HepG2 (cell line): ENCODE measurements around the gene DUSP16. TPM values are rescaled to one million over a fixed set of nuclear protein-coding genes. Genes with fewer than 3 reads are reported as not detected.

ENCODE experiments used
- BRD4 ChIP-seq: sonication (generic); formaldehyde crosslinking; IDR thresholded peaks from 2 replicates; pipeline ENCODE4 v1.4.0; 2020; ENCODE audit warnings: missing genetic modification reagents
- CERS6 ChIP-seq: sonication (generic); formaldehyde crosslinking; IDR thresholded peaks from 2 replicates; pipeline ENCODE4 v1.5.0; 2020; ENCODE audit warnings: missing genetic modification reagents
- LCORL ChIP-seq, 2 experiments: fragments of 450-650 bp in 1 of 2; sonication (generic) in 1 of 2; formaldehyde crosslinking in 1 of 2; IDR thresholded peaks; 2 replicates each; pipeline versions ENCODE4 v1.5.0 to v1.6.1; 2017 to 2020; ENCODE audit warnings: antibody characterized with exemption in 1 of 2, missing genetic modification reagents in 1 of 2
- NFIC ChIP-seq: IDR thresholded peaks from 2 replicates; pipeline ENCODE4 v1.6.1; 2012; ENCODE audit warnings: mild to moderate bottlenecking, low read length, inconsistent platforms
- PHF20 ChIP-seq: sonication (generic); formaldehyde crosslinking; IDR thresholded peaks from 2 replicates; pipeline ENCODE4 v1.5.0; 2020; ENCODE audit warnings: mild to moderate bottlenecking, missing genetic modification reagents
- POLR2AphosphoS2 ChIP-seq: IDR thresholded peaks from 2 replicates; pipeline ENCODE4 v1.6.1; 2011; ENCODE audit warnings: low read depth, low read length, improper control_type of control experiment
- RARA ChIP-seq: IDR thresholded peaks from 2 replicates; pipeline ENCODE4 v1.6.1; 2016; ENCODE audit warnings: missing genetic modification reagents, missing compliant biosample characterization
- SIX4 ChIP-seq: sonication (generic); formaldehyde crosslinking; IDR thresholded peaks from 2 replicates; pipeline ENCODE4 v1.4.0; 2020; ENCODE audit warnings: missing genetic modification reagents
- ZEB1 ChIP-seq: IDR thresholded peaks from 2 replicates; pipeline ENCODE4 v1.6.1; 2012; ENCODE audit warnings: mild to moderate bottlenecking, low read depth, inconsistent platforms; ENCODE audit not compliant: insufficient replicate concordance
- ZKSCAN1 ChIP-seq: fragments of 150-350 bp; IDR thresholded peaks from 2 replicates; pipeline ENCODE4 v1.6.1; 2014; ENCODE audit warnings: low read length
- ZKSCAN8 ChIP-seq: IDR thresholded peaks from 2 replicates; pipeline ENCODE4 v1.6.1; 2016; ENCODE audit warnings: borderline replicate concordance, missing genetic modification reagents, missing compliant biosample characterization
- ZNF260 ChIP-seq: sonication (generic); formaldehyde crosslinking; IDR thresholded peaks from 2 replicates; pipeline ENCODE4 v1.4.0; 2020; ENCODE audit warnings: missing genetic modification reagents, low read depth, mild to moderate bottlenecking, borderline replicate concordance
- ZNF44 ChIP-seq: sonication (generic); formaldehyde crosslinking; IDR thresholded peaks from 2 replicates; pipeline ENCODE4 v1.5.1; 2020; ENCODE audit warnings: mild to moderate bottlenecking, missing genetic modification reagents
- ZNF607 ChIP-seq: sonication (generic); formaldehyde crosslinking; IDR thresholded peaks from 2 replicates; pipeline ENCODE4 v1.5.1; 2020; ENCODE audit warnings: missing genetic modification reagents, mild to moderate bottlenecking, borderline replicate concordance
- ZNF720 ChIP-seq: sonication (generic); formaldehyde crosslinking; IDR thresholded peaks from 2 replicates; pipeline ENCODE4 v1.4.0; 2020; ENCODE audit warnings: missing genetic modification reagents
- polyA plus RNA-seq, 8 experiments: library from polyadenylated mRNA; depleted of rRNA in 3 of 8; stranded (reverse) in 7 of 8; unstranded in 1 of 8; fragments of >200 nt; fragmentation: Illumina TruSeq in 4 of 8; extraction: Trizol in 4 of 8; gene quantifications; 2 replicates each; pipeline versions ENCODE4 v1.2.1 to v1.2.3, GENCODE V29; 2011 to 2016; ENCODE audit warnings: low read depth in 4 of 8, missing spikeins in 1 of 8, mixed read lengths in 1 of 8; ENCODE audit not compliant: insufficient read depth in 1 of 8
- total RNA-seq, 5 experiments: library from RNA; depleted of rRNA; stranded (reverse); fragments of >200 nt; fragmentation: Illumina TruSeq; extraction: Trizol; gene quantifications; 2 replicates each; pipeline ENCODE4 v1.2.3, GENCODE V29; 2016; ENCODE audit warnings: low read depth in 1 of 5
- TF ChIP-seq, protein P1 (sequence below): IDR thresholded peaks from 2 replicates; pipeline ENCODE4 v1.4.0; 2020; ENCODE audit warnings: mild to moderate bottlenecking, missing genetic modification reagents
- TF ChIP-seq, protein P2 (sequence below): IDR thresholded peaks from 2 replicates; pipeline ENCODE4 v1.6.1; 2016; ENCODE audit warnings: missing genetic modification reagents, missing compliant biosample characterization
- TF ChIP-seq, protein P3 (sequence below), 2 experiments: sonication (generic) in 1 of 2; formaldehyde crosslinking in 1 of 2; IDR thresholded peaks; 2 replicates each; pipeline versions ENCODE4 v1.6.1 to v1.9.0; 2014 to 2022; ENCODE audit warnings: antibody characterized with exemption in 1 of 2, borderline replicate concordance in 1 of 2, inconsistent platforms in 1 of 2, low read depth in 1 of 2, missing genetic modification reagents in 1 of 2

Gene DUSP16
- total and polyA plus RNA-seq, 2 of the 13 experiments (the other 11 are each of a cell fraction or from before 2014, with no cell fraction given) = 45.7 to 46.6 TPM

- TF ChIP-seq CERS6 (CRISPR knock-in tag) = no peak
- TF ChIP-seq, protein P1, sequence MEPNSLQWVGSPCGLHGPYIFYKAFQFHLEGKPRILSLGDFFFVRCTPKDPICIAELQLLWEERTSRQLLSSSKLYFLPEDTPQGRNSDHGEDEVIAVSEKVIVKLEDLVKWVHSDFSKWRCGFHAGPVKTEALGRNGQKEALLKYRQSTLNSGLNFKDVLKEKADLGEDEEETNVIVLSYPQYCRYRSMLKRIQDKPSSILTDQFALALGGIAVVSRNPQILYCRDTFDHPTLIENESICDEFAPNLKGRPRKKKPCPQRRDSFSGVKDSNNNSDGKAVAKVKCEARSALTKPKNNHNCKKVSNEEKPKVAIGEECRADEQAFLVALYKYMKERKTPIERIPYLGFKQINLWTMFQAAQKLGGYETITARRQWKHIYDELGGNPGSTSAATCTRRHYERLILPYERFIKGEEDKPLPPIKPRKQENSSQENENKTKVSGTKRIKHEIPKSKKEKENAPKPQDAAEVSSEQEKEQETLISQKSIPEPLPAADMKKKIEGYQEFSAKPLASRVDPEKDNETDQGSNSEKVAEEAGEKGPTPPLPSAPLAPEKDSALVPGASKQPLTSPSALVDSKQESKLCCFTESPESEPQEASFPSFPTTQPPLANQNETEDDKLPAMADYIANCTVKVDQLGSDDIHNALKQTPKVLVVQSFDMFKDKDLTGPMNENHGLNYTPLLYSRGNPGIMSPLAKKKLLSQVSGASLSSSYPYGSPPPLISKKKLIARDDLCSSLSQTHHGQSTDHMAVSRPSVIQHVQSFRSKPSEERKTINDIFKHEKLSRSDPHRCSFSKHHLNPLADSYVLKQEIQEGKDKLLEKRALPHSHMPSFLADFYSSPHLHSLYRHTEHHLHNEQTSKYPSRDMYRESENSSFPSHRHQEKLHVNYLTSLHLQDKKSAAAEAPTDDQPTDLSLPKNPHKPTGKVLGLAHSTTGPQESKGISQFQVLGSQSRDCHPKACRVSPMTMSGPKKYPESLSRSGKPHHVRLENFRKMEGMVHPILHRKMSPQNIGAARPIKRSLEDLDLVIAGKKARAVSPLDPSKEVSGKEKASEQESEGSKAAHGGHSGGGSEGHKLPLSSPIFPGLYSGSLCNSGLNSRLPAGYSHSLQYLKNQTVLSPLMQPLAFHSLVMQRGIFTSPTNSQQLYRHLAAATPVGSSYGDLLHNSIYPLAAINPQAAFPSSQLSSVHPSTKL (CRISPR knock-in tag) = peak; percentile 65
- TF ChIP-seq BRD4 = peak; percentile 43; the same call in 1 of the 2 replicates
- no peak for TF ChIP-seq ZNF44 (CRISPR knock-in tag)
- no peak for TF ChIP-seq ZNF607 (CRISPR knock-in tag)
- no peak for TF ChIP-seq SIX4 (CRISPR knock-in tag)
- TF ChIP-seq ZNF260 (CRISPR knock-in tag) = no peak
- TF ChIP-seq PHF20 (CRISPR knock-in tag) = no peak
- no peak for TF ChIP-seq ZKSCAN8 (CRISPR knock-in tag)
- TF ChIP-seq POLR2AphosphoS2 = no peak
- no peak for TF ChIP-seq NFIC
- TF ChIP-seq ZNF720 = no peak
- TF ChIP-seq ZKSCAN1 = no peak
- TF ChIP-seq, protein P2, sequence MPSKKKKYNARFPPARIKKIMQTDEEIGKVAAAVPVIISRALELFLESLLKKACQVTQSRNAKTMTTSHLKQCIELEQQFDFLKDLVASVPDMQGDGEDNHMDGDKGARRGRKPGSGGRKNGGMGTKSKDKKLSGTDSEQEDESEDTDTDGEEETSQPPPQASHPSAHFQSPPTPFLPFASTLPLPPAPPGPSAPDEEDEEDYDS (CRISPR knock-in tag) = no peak
- TF ChIP-seq LCORL (IDR thresholded peaks at IDR 0.05) = no peak
- 0 out of 2 replicates have a peak, but pooled peaks have one; percentile 33 for TF ChIP-seq LCORL (CRISPR knock-in tag; IDR thresholded peaks at IDR 0.05)
- TF ChIP-seq, protein P3, sequence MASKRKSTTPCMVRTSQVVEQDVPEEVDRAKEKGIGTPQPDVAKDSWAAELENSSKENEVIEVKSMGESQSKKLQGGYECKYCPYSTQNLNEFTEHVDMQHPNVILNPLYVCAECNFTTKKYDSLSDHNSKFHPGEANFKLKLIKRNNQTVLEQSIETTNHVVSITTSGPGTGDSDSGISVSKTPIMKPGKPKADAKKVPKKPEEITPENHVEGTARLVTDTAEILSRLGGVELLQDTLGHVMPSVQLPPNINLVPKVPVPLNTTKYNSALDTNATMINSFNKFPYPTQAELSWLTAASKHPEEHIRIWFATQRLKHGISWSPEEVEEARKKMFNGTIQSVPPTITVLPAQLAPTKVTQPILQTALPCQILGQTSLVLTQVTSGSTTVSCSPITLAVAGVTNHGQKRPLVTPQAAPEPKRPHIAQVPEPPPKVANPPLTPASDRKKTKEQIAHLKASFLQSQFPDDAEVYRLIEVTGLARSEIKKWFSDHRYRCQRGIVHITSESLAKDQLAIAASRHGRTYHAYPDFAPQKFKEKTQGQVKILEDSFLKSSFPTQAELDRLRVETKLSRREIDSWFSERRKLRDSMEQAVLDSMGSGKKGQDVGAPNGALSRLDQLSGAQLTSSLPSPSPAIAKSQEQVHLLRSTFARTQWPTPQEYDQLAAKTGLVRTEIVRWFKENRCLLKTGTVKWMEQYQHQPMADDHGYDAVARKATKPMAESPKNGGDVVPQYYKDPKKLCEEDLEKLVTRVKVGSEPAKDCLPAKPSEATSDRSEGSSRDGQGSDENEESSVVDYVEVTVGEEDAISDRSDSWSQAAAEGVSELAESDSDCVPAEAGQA (IDR thresholded peaks at IDR 0.05; ENCODE audit: low read depth) = no peak
- TF ChIP-seq, protein P3 (CRISPR knock-in tag; IDR thresholded peaks at IDR 0.05; ENCODE audit: borderline replicate concordance) = no peak
- no peak for TF ChIP-seq ZEB1
- TF ChIP-seq RARA = peak; percentile 34; the same call in 1 of the 2 replicates
These were observed at the start of gene DUSP16 (continued) for GRCh38 chr12:12562585-12563261.
